HTERT RPE-1 (cell line): ENCODE measurements around the gene SSR2.

Experiments used
- in situ Hi-C: fragments of 300-500 bp; cut with MboI; formaldehyde crosslinking; loops from 4 replicates; pipeline ENCODE4 v1.14.3; 2020; ENCODE audit warnings: low sequenced_read_pairs

The SSR2 gene

DNA sequence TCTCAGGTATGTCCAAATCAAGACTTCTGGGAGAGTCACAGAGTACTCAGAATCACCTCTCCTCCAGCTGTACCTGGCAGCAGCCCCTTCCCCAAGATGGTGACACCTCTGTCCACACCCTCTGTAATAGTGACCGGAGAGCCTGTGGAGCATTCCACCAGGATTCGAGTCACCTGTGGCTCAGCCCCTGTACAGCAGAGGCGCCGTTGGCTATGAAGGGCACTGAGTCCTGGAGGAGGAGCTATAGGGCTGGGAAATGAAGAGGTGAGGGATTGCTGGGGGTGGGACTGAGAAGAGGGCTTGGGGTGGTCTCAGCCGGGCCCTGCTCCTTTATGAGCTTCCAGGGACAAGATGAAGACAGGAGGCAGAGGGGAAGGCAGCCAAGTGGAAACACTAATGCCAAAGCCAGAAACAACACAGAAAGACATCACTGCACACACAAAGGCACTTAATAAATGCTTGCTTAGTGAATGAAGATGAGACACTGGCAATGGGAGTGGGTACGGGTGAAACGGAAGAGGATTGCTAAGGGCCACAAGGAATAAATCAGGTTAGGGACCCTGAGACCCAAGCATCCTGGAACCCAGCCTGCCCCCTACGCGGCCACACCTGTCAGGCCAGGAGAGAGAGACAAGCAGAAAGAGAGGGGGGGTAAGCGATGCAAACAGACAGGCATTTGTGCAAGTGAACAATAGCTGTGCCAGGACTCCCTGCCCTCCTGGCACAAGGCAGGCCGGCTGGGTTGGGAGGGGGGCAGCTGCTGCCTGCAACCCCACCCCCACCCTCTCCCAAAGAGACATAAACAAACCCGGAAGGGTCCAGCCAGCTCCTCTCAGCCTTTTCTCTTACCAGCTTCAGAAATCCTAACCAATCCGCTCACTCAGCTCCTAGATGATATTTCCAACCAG is 46.3 kb downstream of the SSR2 start:
- in situ Hi-C loops = no loop called here

DNA sequence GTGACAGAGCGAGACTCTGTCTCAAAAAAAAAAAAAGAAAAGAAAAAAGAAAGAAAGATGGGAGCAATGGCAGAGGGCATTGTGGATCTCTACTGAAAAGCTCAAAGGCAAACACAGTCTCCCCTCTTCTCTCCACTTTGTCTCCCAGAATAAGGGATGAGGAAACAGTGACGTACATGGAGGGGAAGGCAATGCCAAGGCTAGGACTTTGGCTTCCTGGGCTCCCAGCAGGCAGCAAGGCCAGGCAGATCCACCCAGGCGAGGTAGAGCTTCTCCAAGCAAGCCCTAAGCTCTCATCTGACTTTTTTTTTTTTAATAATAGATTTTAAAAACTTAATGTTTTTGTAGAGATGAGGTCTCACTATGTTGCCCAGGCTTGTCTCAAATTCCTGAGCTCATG is 47.0 kb downstream of the SSR2 start:
- in situ Hi-C loops = no loop called here

DNA sequence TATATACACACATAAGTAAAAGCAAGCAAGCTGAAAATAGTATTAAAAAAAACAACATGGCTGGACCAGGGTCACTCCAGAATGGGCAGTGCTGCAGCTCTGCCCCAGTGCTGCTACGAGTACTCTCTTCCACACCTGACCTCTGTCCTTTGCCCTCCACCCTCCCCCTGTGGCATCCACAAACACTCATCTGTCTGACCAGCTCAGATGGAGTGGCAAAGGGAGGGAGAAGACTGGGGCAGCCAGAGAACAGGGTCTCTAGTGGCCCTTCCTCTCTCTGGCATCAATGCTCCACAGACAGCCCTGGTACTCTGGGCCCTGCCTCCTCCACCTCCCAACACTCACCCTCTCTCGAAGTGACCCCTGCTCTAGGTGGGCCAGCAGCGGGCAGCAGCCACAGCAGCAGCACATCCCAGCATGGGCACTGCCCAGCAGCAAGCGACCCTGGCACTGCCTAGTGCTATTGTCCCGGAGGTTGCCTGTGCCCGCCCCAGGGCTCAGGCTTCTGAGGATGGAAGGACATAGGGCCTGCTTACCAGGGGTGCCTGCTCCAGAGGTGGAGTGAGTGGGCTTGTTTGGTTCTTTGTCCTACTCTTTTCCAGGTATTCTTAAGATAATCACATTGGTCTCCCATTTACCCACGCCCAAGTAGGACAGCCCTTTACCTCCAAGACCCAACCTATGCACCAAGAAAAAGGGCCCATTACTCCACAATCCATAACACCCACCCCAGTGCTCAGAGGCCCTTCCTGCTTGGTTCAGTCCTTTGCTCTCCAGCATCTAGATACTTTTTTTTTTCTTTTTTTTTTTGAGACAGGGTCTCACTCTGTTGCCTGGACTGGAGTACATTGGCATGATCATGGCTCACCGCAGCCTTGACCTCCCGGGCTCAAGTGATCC is 48.6 kb downstream of the SSR2 start:
- in situ Hi-C loops = no loop called here

DNA sequence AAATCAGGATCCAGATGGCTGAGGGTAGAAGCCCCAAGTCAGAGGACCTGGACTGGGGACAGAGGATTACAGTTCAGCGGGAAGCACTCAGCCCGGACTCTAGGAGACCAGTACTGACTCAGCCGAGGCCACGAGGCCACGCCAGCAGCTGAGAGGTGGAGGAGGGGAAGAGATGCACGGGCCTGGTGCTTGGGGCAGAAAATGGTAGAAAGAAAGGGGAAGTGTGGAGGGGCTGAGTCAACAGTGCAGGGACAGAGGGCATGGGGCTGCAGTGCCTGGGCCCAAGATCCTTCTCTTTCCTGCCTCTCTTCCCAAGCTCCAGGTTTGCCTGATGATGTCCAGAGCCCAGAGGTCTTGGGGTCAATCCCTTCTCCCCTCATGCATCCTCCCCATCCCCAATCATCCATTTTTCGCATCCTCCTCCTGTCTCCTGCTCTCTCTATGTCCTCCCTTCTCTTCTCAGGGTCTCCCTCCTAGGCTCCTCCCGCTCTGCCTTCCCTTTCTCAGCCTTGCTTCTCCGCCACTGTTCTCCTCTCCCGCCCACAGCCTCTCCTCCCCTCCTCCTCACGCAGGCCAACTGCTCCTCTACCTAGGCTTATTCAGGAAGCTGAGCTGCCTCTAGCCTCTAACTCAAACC is 50.1 kb downstream of the SSR2 start:
- in situ Hi-C loops = no loop called here

DNA sequence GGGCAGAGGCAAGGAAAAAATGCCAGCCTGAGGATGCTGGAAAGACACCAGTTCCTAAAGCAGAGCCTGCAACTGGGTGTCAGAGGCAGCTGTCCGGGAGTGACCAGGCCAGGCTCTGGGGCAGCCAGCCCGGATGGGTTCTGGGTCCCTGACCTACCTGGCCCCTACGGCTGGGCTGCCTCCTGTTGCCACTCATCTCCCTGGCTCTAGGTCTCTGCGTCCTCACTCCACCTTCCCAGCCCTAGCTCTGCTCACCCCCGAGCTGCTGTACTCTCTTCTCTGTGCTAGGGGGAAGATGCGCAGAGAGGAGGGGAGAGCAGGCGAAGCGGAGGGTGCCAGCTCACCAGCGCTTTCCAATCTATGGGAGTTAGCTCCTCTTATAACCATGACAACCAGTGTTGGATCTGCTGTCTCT is 51.4 kb downstream of the SSR2 start:
- in situ Hi-C loops = no loop called here

- in situ Hi-C loops = no loop called here
These were observed 52.1 kb downstream of the SSR2 start for GRCh38 chr1:155968670-155969069.

GRCh38 chr1:155968051-155968400 is 52.7 kb downstream of the SSR2 start:
- in situ Hi-C loops = no loop called here

- in situ Hi-C loops = no loop called here
These were observed 53.3 kb downstream of the SSR2 start for GRCh38 chr1:155967341-155968050.

DNA sequence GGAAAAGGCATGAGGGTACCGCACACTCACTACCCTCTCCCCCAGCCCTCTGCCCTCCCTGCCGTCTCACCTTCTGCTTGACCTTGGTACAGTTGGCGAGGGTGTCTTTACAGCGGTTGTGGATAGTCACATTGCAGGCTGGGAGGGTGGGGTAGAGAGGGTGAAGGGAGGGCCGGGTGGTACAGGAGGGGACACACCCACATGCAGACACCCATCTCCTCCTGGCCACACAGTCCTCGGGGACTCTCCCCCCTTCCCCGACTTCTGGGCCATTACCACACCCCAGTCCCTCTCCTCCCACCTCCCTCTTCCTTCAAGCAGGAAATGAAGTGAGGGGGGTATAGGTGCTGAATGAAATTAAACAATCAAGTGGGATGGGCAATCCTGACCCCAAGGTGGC is 54.0 kb downstream of the SSR2 start:
- in situ Hi-C loops = no loop called here

GRCh38 chr1:155966135-155966534 is 54.6 kb downstream of the SSR2 start:
- in situ Hi-C loops = no loop called here

DNA sequence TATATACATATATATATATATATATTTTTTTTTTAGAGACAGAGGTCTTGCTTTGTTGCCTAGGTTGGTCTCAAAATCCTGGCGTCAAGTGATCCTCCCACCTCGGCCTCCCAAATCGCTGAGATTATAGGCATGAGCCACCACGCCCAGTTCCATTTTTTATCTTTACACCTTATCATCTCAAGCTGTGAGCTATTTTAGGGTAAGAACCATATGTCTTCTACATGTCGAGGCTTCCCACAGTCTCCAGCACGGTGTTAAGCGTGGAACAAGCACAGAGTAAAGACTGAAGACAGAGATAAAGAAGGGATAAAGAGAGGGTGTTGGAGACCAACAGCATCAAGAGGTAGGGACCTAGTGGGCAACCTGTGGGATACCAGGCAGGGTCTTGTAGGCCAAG is 56.6 kb downstream of the SSR2 start:
- in situ Hi-C loops = no loop called here

GRCh38 chr1:155962599-155963211 is 58.0 kb downstream of the SSR2 start:
- in situ Hi-C loops = no loop called here

DNA sequence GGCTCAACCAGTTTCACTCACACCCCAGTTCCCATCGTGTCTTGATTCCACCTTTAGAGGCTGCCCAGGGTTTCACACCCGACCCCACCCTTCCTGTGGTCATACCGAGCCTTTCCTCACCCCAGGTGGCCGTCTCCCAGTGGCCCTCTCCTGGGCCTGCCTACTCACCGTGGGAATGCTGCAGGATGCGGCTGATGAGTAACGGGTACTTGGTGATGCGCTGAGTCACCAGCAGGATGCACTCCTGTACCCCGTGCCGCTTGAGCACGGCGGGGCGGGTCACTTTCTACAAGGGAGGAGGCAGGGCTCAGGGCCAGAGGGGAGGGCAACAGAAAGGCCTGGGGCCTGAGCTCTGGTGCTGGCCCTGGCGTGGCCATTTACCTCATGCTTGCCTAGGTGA is 58.8 kb downstream of the SSR2 start:
- in situ Hi-C loops = no loop called here

GRCh38 chr1:155960081-155960745 is 60.5 kb downstream of the SSR2 start:
- in situ Hi-C loops = no loop called here
